SK-N-SH treated with all-trans-retinoic acid at 6 μM for 48 hours (cell line): ENCODE measurements around the gene PLA2G12B.

Source experiments
- ATAC-seq: fragments of 200-7000 bp; cut with Tn5 transposase; 3 replicates; pipeline ENCODE4 v1.9.1; 2020; ENCODE audit warnings: mild to moderate bottlenecking, moderate library complexity
- ARNTL ChIP-seq: fragments of 450-650 bp; formaldehyde crosslinking; IDR thresholded peaks from 2 replicates; pipeline ENCODE4 v1.5.0; 2020; ENCODE audit warnings: low read depth, mild to moderate bottlenecking, moderate library complexity, borderline replicate concordance
- BACH2 ChIP-seq: fragments of 250-450 bp; sonication (Bioruptor Pico); IDR thresholded peaks from 2 replicates; pipeline ENCODE4 v1.9.0; 2021; ENCODE audit warnings: mild to moderate bottlenecking, borderline replicate concordance
- CREB5 ChIP-seq: fragments of 250-450 bp; sonication (Bioruptor Pico); IDR thresholded peaks from 2 replicates; pipeline ENCODE4 v1.5.1; 2020; ENCODE audit warnings: low read depth, mild to moderate bottlenecking, moderate library complexity
- CSDC2 ChIP-seq: fragments of 250-450 bp; sonication (Bioruptor Pico); IDR thresholded peaks from 2 replicates; pipeline ENCODE4 v1.5.0; 2020; ENCODE audit warnings: mild to moderate bottlenecking, moderate library complexity
- CSRNP3 ChIP-seq: fragments of 250-450 bp; sonication (Bioruptor Pico); IDR thresholded peaks from 2 replicates; pipeline ENCODE4 v1.5.1; 2021; ENCODE audit warnings: mild to moderate bottlenecking, moderate library complexity
- ESRRG ChIP-seq: fragments of 250-450 bp; sonication (Bioruptor Pico); IDR thresholded peaks from 2 replicates; pipeline ENCODE4 v1.6.1; 2021; ENCODE audit warnings: mild to moderate bottlenecking
- GLIS3 ChIP-seq: fragments of 250-450 bp; sonication (Bioruptor Pico); IDR thresholded peaks from 2 replicates; pipeline ENCODE4 v1.5.0; 2020; ENCODE audit warnings: mild to moderate bottlenecking, moderate library complexity
- ISL1 ChIP-seq: fragments of 250-450 bp; sonication (Bioruptor Pico); IDR thresholded peaks from 2 replicates; pipeline ENCODE4 v2.1.2; 2022; ENCODE audit warnings: mild to moderate bottlenecking, moderate library complexity
- PATZ1 ChIP-seq: fragments of 250-450 bp; sonication (Bioruptor Pico); IDR thresholded peaks from 2 replicates; pipeline ENCODE4 v1.8.0; 2020; ENCODE audit warnings: mild to moderate bottlenecking, moderate library complexity, borderline replicate concordance
- POU6F1 ChIP-seq: fragments of 250-450 bp; sonication (Bioruptor Pico); IDR thresholded peaks from 2 replicates; pipeline ENCODE4 v1.8.0; 2021; ENCODE audit warnings: low read depth, mild to moderate bottlenecking, moderate library complexity, borderline replicate concordance
- PPARA ChIP-seq: fragments of 250-450 bp; sonication (Bioruptor Pico); IDR thresholded peaks from 2 replicates; pipeline ENCODE4 v1.5.0; 2020; ENCODE audit warnings: mild to moderate bottlenecking, borderline replicate concordance
- RARB ChIP-seq: fragments of 250-450 bp; sonication (Bioruptor Pico); IDR thresholded peaks from 2 replicates; pipeline ENCODE4 v1.8.0; 2021; ENCODE audit warnings: mild to moderate bottlenecking, moderate library complexity
- SNAI2 ChIP-seq: fragments of 250-450 bp; sonication (Bioruptor Pico); IDR thresholded peaks from 2 replicates; pipeline ENCODE4 v1.5.0; 2020; ENCODE audit warnings: mild to moderate bottlenecking, moderate library complexity
- TCF4 ChIP-seq: fragments of 250-450 bp; sonication (Bioruptor Pico); IDR thresholded peaks from 2 replicates; pipeline ENCODE4 v1.8.0; 2021; ENCODE audit warnings: mild to moderate bottlenecking, moderate library complexity, borderline replicate concordance
- TOX ChIP-seq: fragments of 250-450 bp; sonication (Bioruptor Pico); IDR thresholded peaks from 2 replicates; pipeline ENCODE4 v1.8.0; 2021; ENCODE audit warnings: mild to moderate bottlenecking, moderate library complexity, borderline replicate concordance
- TSHZ2 ChIP-seq: fragments of 250-450 bp; sonication (Bioruptor Pico); IDR thresholded peaks from 2 replicates; pipeline ENCODE4 v1.5.0; 2020; ENCODE audit warnings: mild to moderate bottlenecking, moderate library complexity
- ZC3H10 ChIP-seq: fragments of 250-450 bp; sonication (Bioruptor Pico); IDR thresholded peaks from 2 replicates; pipeline ENCODE4 v1.5.1; 2021; ENCODE audit warnings: mild to moderate bottlenecking, moderate library complexity
- ZFP3 ChIP-seq: fragments of 250-450 bp; sonication (Bioruptor Pico); IDR thresholded peaks from 2 replicates; pipeline ENCODE4 v1.5.0; 2020; ENCODE audit warnings: mild to moderate bottlenecking, moderate library complexity
- ZFP30 ChIP-seq: fragments of 450-650 bp; formaldehyde crosslinking; IDR thresholded peaks from 2 replicates; pipeline ENCODE4 v1.5.0; 2022; ENCODE audit warnings: mild to moderate bottlenecking, moderate library complexity
- ZNF565 ChIP-seq: fragments of 450-650 bp; formaldehyde crosslinking; conservative IDR thresholded peaks from 2 replicates; pipeline ENCODE4 v1.5.0; 2020; ENCODE audit warnings: low read depth, mild to moderate bottlenecking, moderate library complexity
- ZNF70 ChIP-seq: fragments of 450-650 bp; formaldehyde crosslinking; IDR thresholded peaks from 2 replicates; pipeline ENCODE4 v1.5.0; 2020; ENCODE audit warnings: mild to moderate bottlenecking, moderate library complexity
- ZNF8 ChIP-seq: fragments of 450-650 bp; formaldehyde crosslinking; IDR thresholded peaks from 2 replicates; pipeline ENCODE4 v1.5.0; 2020; ENCODE audit warnings: mild to moderate bottlenecking, moderate library complexity

PLA2G12B gene

GRCh38 chr10:72893136-72893798, 61.3 kb downstream of the PLA2G12B start, which contains the start of gene OIT3:
Gene OIT3 (plus strand): TSS chr10:72893739. CDS start chr10:72893799, 60 bp downstream.
- no peak for ATAC-seq
- TF ChIP-seq PPARA (CRISPR knock-in tag) (no peak), TCF4 (CRISPR knock-in tag) (no peak), CSDC2 (CRISPR knock-in tag) (no peak), ZFP3 (no peak), TSHZ2 (CRISPR knock-in tag) (no peak), POU6F1 (no peak), TOX (no peak), CREB5 (CRISPR knock-in tag) (no peak), ZNF565 (no peak), ZNF8 (CRISPR knock-in tag) (no peak), ARNTL (CRISPR knock-in tag) (no peak), RARB (no peak), SNAI2 (no peak), CSRNP3 (CRISPR knock-in tag) (no peak), ESRRG (CRISPR knock-in tag) (no peak), ISL1 (CRISPR knock-in tag) (no peak), BACH2 (CRISPR knock-in tag) (no peak), ZFP30 (CRISPR knock-in tag) (no peak), ZNF70 (CRISPR knock-in tag) (no peak), ZC3H10 (CRISPR knock-in tag) (no peak)
- TF ChIP-seq, all 23 proteins: peak for 0

- TF ChIP-seq GLIS3 (CRISPR knock-in tag) (no peak), RARB (no peak), BACH2 (CRISPR knock-in tag) (no peak), ISL1 (CRISPR knock-in tag) (no peak), PATZ1 (CRISPR knock-in tag) (no peak), ZFP3 (no peak), CREB5 (CRISPR knock-in tag) (no peak), PPARA (CRISPR knock-in tag) (no peak), CSDC2 (CRISPR knock-in tag) (no peak), ZNF565 (no peak), ARNTL (CRISPR knock-in tag) (no peak), ZC3H10 (CRISPR knock-in tag) (no peak), TOX (no peak), SNAI2 (no peak)
- ATAC-seq = no peak
Measured at GRCh38 chr10:72890086-72890485, 64.5 kb downstream of the PLA2G12B start.
